Superior temporal gyrus (tissue), 1 donor: Measurements from ENCODE around the gene MAP4K3.
"Not testable (repeated sequence)": the region's sequence is repeated elsewhere in the genome, so short reads cannot be mapped to it uniquely, and the experiment has no call there.

ENCODE experiments used
- DNase-seq: peaks from one replicate; pipeline ENCODE4 v3.0.0-alpha.2; 2016; ENCODE audit errors: extremely low spot score

MAP4K3 gene

DNA sequence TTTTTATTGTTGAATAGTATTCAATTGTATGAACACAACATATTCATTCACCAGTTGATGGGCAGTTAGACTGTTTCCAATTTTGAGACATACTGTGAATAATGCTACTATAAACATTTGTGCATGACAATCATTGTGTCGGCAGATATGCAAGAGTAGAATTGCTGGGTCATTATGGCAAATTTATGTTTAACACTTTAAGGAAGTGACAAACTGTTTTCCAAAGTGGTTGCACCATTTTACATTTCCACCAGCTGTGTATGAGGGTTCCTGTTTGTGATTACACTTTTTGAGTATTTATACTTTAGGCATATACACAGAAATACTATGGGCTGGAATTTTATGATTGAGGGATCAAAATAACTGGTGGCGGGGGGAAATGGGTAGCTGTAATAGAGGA lies 61.2 kb downstream of the MAP4K3 start:
- DNase-seq = no peak

DNA sequence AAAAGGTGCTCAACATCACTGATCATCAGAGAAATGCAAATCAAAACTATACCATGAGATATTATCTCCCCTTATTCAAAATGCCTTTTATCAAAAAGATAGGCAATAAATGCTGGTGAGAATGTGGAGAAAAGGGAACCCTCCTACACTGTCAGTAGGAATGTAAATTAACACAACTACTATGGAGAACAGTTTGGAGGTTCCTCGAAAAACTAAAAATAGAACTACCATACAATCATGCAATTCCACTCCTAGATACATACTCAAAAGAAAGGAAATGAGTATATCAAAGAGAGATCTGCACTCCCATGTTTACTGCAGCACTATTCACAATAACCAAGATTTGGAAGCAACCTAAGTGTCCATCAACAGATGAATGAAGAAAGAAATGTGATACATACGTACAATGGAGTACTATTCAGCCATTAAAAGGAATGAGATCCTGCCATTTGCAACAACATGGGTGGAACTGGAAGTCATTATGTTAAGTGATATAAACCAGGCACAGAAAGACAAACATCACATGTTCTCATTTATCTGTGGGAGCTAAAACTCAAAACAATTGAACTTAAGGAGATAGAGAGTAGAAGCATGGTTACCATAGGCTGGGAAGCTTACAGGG lies 63.8 kb downstream of the MAP4K3 start:
- no peak for DNase-seq

DNA sequence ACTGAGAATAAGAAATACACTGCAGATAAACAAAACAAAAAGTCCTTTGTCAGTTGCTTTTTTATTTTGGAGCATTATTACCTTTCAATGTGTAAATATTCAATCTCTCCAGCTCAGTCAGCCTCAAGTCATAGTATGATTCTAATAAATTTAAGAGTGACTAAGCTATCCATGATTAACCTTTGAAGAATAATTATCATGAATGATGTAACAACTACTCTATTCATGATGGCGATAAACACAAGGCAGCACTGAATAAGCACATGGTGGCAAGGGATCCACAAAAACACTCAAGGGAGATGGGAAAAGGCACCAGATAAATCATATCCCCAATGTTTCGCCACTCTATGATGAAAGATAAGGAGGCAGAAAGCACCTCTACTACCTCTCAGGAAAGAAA lies 67.0 kb downstream of the MAP4K3 start:
- DNase-seq = no peak

DNA sequence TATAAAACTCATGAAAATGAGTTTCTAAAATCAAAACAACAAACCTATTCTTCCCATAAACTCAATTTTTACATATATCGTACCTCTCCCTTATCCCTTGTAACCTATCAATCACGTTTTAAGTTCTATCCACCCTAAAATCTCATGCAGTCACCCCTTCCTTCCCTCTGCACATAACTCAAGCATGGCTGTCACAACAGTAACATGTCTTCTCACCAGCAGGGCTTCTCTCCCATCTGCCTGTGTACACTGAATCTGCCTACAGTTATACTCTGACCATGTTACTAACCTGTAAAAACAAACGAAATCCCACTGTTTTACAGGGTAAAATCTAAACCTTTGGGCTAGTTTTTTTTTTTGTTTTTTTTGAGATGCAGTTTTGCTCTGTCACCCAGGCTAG lies 68.2 kb downstream of the MAP4K3 start:
- no peak for DNase-seq

DNA sequence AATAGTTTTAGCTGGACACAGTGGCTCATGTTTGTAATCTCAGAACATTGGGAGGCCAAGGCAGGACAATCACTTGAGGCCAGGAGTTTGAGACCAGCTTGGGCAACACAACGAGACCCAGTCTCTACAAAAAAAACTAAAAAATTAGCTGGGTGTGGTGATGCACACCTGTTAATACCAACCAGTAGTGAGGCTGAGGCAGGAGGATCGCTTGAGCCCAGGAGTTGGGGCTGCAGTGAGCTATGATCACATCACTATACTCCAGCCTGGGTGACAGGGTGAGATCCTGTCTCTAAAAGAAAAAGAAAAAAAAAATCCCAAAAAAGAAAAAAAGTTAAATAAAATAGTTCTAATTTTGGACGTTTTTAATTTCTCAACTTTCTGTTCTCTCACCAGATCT lies 68.7 kb downstream of the MAP4K3 start:
- DNase-seq = no peak

DNA sequence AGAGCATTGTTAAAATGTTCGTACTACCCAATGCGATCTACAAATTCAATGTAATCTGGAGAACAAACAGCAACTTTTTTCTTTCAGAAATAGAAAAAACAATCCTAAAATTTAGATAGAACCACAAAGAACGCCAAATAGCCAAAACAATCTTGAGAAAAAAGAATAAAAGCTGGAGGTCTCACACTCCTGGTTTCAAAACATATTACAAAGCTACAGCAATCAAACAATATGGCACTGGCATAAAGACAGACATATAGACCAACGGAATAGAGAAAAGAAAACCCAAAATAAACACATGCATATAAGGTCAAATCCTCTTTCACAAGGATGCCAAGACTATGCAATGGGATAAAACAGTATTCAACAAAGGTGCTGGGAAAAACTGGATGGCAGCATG lies 74.5 kb downstream of the MAP4K3 start:
- DNase-seq = no peak

DNA sequence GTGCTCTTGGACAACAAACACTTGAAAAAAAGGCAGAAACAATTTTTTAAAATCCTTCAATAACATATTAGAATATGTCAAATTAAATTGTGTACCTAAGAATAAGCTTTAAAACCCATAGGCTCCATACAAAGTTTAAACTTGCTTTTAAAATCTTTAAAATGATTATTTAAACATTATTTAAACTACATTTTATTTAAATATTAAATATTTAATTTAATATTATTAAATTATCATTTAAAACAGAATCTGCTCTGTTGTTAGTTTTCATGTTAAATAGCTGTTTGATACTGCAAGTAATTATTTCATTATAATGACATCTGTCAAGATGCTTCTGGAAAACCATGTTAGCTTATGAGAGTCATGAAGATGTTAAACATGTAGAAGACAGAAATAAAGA lies 75.6 kb downstream of the MAP4K3 start:
- DNase-seq = no peak

DNA sequence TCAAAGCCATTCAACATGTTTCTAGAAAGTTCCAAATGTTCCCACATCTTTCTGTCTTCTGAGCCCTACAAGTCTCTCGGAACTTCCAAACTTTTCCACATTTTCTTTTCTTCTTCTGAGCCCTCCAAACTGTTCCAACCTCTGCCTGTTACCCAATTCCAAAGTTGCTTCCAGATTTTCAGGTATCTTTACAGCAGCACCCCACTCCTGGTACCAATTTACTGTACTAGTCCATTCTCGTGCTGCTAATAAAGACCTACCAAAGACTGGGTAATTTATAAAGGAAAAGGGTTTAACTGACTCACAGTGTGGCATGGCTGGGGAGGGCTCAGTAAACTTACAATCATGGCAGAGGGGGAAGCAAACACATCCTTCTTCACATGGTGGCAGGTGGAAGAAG lies 76.7 kb downstream of the MAP4K3 start:
- not testable (repeated sequence) for DNase-seq

DNA sequence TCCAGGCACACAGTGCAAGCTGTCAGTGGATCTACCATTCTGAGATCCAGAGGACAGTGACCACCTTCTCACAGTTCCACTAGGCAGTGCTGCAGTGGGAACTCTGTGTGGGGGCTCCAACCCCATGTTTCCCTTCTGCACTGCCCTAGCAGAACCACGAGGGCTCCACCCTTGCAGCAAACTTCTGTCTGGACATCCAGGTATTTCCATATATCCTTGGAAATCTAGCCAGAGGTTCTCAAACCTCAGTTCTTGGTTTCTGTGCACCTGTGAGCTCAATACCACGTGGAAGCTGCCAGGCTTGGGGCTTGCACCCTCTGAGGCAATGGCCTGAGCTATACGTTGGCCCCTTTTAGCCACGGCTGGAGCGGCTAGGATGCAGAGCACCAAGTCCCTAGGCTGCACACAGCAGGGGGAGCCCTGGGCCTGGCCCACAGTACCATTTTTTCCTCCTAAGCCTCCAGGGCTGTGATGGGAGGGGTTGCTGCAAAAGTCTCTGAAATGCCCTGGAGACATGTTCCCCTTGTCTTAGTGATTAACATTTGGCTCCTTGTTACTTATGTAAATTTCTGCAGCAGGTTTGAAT lies 77.5 kb downstream of the MAP4K3 start:
- DNase-seq = no peak

DNA sequence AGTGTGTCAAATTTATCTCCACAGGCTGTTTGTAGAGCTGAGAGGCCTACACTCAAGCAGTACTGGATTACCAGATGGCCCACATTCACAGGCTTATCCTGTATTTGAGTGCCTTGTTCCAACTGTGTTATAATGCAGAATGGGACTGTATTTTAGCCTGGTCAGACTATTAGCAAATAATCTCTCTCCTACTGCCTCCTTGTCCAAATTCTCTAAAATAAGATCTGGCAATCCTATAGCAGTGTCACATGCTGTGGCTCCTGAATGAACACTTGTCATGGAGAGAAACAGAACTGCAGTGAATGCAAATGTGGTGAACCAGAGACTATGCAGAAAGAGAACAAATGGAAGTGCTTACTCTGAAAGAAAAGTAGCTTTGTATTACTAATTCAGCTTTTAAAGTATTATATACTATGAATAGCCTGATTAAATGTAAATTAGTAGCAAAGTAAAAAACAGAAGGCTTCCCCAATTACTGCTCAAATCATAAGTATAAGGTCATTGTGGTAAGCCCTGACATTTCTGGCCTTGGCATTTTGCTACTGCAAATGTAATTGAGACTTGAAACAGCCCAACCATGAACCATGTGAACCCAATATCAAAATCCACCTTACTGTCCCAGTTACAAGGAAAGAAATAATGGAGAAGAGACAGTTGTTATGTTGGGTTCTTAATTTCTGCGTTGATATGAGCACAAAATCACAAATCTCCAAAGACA lies 80.0 kb downstream of the MAP4K3 start:
- peak; percentile 80 for DNase-seq

DNA sequence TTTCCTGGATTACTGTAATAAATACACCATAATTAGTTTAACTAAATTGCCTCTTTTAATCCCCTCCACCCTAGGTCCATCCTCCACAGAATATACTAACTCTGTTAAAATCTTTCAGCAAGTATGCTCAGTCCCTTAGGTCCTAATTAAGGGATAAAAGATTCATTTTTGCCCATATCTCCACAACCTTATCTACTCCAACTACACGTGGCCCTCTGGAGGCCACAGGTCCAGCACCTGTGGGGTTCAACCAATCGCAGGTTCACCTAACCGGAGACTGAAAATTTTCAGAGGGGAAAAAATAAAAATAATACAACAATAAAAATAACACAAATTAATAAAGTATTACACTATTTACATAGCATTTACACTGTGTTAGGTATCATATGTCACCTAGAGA lies 86.4 kb downstream of the MAP4K3 start:
- DNase-seq = no peak

DNA sequence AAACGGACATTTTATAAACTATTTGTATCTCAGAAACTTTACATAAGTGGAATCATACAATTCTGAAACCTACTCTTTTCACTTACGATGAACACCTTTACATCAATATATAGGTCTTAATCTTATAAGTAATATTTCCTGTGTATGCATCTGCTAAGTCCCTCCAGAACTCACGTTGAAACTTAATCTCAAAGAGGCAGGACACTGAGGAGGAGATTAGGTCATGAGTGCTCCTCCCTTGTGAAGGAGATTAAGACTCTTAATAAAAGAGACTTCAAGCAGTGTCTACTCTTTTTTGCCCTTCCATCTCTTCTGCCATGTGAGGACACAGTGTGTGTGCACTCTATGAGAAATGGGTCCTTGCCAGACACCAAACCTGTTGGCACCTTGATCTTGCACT lies 98.6 kb downstream of the MAP4K3 start:
- no peak for DNase-seq

DNA sequence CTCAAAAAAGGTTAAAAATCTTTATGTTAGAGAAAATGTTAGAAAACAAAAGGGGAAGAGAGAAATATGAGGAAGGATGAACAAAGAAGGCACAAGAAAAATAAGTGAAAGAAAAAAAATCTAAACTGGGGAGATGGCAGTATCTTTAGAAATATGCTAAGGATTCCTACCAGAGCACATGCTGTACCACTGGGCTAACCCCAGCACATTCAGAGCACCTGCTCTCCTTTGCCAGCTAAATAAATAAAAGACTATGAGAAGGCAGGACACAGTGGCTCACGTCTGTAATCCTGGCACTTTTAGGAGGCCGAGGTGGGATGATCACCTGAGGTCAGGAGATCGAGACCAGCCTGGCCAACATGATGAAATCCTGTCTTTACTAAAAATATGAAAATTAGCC lies 101.2 kb downstream of the MAP4K3 start:
- DNase-seq = no peak

DNA sequence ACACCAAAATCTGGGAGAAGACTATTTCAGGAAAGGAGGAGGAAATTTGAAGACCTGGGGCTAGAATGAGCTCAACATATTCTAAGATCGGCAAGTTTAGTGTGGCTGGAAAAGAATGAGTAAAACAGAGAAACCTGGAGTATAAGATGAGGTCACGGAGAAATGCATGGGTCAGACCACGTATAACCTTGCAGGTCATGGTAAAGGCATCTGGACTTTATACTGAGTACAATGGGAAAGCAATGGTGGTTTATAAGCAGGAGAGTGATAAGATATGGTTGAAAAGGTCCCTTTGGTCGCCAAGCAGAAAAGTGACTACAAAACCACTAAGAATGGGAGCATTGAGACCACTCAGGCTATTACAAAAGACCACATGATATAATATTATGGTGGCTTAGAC lies 102.1 kb downstream of the MAP4K3 start:
- DNase-seq = no peak

DNA sequence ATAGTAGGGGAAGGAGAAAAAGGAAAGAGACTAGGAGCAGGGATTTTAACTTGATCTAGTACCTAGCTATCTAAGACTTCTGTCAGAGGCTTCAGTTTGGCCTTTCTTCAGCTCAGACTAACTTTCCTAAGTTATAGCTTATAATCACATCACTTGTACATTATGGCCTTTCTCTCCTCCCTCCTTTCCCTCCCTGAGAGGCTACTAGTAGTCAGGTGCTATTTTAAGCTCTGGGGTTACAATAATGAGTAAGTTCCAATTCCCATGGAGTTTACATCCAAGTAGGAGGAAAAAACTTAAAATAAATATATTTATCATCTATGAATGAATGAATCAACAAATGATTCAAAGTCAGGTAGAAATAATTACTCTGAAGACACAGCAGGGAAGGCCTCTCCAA lies 102.6 kb downstream of the MAP4K3 start:
- DNase-seq = no peak

DNA sequence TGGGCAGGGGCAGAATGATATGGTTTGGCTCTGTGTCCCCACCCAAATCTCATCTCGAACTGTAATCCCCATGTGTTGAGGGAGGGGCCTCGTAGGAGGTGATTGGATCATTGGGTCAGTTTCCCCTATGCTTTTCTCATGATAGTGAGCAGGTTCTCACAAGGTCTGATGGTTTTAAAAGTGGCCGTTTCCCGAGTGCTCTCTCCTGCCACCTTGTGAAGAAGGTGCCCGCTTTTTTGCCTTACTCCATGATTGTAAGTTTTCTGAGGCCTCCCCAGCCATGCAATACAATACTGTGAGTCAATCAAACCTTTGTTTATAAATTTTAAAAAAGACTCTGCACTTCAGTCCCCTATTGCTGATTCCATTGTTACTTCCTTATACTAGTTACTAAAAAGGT lies 110.4 kb downstream of the MAP4K3 start:
- no peak for DNase-seq

DNA sequence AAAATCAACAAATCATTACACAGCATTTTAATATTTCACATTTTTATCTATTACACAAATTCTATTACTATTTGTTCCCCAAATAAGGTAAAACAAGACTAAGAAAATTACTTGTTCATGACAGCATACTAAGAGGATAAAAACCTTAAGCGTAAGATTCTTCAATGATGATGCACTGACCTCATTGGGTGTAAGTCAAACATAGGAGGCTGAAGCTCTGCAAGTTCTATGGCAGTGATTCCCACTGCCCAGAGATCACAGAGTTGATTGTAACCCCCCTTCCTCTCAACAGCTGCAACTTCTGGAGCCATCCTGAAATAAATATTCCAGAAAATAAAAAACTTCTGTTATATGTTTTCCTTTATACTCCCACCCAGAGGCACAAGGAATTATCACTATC lies 111.1 kb downstream of the MAP4K3 start:
- no peak for DNase-seq

DNA sequence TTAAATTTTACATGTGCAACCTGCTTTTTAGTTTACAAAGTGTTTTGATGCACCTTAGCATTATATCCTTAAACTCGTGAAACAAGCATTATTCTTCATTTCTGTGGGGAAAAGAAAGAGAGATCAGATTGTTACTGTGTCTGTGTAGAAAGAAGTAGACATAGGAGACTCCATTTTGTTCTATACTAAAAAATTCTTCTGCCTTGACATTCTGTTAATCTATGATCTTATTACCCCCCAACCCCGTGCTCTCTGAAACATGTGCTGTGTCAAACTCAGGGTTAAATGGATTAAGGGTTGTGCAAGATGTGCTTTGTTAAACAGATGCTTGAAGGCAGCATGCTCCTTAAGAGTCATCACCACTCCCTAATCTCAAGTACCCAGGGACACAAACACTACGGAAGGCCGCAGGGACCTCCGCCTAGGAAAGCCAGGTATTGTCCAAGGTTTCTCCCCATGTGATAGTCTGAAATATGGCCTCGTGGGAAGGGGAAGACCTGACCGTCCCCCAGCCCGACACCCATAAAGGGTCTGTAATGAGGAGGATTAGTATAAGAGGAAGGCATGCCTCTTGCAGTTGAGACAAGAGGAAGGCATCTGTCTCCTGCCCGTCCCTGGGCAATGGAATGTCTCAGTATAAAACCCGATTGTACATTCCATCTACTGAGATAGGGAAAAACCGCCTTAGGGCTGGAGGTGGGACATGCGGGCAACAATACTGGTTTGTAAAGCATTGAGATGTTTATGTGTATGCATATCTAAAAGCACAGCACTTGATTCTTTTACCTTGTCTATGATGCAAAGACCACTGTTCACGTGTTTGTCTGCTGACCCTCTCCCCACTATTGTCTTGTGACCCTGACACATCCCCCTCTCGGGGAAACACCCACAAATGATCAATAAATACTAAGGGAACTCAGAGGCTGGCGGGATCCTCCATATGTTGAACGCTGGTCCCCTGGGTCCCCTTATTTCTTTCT lies 115.7 kb downstream of the MAP4K3 start:
- not testable (repeated sequence) for DNase-seq

DNA sequence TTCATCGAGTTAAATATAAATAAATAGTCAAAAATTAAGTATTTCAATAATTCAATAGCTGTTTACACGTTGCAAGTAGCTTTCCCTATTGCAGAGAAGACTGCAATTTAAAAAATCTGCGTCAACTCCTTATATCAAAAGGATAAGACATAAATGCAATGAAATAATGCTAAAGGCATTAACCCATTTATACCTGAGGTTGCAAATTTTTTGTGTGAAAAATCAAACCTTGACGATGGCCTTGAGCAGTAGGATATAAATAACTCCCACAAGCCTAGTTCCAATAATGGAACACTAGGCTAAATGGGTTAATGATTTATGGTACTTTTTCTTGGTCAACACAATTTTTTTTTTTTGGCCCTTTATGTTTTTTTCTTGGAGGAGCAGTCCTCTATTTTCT lies 116.9 kb downstream of the MAP4K3 start:
- no peak for DNase-seq

DNA sequence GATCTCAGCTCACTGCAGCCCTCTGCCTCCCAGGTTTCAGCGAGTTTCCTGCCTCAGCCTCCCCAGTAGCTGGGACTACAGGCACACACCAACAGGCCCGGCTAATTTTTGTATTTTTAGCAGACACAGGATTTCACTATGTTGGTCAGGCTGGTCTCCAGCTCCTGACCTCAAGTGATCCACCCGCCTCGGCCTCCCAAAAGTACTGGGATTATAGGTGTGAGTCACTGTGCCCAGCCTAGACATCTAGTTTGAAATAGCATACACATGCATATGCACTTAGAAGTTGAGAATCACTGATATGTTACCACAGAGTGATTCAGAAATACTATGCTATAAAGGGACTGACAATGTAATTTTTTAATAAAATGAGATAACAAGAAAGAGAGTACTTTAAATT lies 123.5 kb downstream of the MAP4K3 start:
- no peak for DNase-seq

DNA sequence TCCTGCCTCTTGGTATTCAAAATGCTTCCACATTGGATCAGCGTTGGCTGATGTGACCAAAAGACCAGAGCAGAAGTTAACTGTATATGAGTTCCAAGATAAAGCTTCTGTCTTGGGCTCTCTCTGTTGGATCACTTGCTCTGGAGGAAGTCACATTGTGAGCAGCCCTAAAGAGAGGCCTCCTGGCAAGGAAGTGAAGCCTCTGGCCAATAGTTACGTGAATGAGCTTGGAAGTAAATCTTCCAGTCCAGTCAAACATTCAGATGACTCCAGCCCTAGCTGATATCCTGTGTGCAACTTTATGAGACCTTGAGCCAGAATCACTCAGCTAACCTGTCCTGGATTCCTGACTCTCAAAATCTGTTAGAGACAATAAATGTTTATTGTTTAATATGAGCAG lies 125.6 kb downstream of the MAP4K3 start:
- DNase-seq = no peak

DNA sequence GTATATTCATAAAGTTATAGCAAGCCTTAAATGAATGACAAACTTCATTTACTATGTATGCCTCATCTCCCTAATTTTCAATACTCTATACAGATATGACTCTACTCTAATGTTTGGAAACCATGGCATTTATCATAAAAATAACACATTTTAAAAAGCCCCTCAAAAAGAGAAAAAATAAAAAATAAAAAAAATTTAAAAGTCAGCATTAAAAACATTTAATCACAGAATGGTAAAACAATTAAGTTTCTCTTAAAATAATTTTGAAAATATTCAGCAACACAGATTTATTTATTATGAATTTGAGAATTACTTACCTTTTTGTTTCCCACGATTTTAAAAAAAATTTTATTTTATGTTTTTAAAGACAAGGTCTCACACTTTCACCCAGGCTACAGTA lies 128.3 kb downstream of the MAP4K3 start:
- DNase-seq = no peak
